ENCODE measurements around the gene CXCR6. TPM values are rescaled to one million over a fixed set of nuclear protein-coding genes. Genes with fewer than 3 reads are reported as not detected.

The CXCR6 gene
- total RNA-seq, 4 donors from 2014 or later = 0.38 to 2.4 (median 1.0) TPM

DNA sequence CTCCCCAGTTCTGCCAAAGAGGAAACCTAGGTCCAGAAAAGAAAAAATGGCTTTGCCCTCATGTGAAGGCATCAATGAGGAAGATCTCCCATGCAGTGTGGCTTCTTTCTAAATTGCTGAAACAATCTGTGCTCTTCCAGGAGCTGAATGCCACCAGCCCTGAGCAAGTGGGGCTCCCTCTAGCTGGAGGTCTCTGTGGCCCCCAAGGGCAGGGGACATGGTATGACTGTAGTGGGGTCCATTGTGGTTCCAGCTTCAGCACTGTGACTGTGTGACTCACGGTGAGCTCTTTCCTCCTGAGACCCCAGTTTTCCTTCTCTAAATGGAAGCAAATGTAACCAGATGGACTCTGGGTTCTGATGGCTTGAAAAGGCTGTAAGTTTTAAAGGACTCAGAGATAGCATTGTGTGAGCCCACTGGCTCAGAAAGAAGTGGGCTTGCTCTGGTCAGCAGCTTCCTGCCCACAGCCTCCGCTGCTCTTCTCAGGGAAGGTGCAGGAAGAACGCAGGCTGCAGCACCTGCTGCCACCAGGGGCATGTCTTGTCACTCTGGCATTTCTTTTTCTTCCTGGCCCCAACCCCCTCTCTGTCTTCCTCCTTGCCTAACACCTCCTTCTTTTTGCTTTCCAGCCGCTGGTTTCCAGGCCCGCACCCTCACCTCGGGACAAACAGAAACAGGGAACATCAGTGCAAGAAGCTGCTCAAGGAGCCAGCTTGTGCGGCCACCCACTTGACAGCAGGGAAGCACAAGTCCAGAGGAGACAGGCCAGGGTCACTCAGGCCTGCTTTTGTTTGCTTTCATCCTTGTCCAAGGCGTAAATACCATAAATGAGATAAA, 5.8 kb upstream of the CXCR6 start:
- TF ChIP-seq, protein P1, sequence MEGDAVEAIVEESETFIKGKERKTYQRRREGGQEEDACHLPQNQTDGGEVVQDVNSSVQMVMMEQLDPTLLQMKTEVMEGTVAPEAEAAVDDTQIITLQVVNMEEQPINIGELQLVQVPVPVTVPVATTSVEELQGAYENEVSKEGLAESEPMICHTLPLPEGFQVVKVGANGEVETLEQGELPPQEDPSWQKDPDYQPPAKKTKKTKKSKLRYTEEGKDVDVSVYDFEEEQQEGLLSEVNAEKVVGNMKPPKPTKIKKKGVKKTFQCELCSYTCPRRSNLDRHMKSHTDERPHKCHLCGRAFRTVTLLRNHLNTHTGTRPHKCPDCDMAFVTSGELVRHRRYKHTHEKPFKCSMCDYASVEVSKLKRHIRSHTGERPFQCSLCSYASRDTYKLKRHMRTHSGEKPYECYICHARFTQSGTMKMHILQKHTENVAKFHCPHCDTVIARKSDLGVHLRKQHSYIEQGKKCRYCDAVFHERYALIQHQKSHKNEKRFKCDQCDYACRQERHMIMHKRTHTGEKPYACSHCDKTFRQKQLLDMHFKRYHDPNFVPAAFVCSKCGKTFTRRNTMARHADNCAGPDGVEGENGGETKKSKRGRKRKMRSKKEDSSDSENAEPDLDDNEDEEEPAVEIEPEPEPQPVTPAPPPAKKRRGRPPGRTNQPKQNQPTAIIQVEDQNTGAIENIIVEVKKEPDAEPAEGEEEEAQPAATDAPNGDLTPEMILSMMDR (IDR thresholded peaks at IDR 0.05; ENCODE audit: low read depth) = no peak

DNA sequence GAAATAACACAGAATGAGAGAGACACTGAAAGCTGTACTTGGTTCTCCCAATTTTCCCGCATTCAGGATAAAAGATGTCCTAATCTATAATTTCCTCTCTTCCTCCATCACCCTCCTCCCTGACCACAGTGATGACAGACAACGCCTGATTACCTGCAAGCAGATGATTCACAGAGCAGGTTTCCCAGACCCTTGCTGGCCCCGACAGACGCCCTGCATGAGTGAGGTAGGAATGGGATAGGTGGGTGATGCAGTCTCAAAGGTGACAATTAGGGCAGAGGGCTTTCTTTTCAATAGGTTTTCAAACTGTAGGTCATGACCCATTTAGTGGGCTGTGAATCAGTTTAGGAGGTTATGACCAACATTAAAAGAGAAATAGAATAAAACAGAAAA, 5.2 kb upstream of the CXCR6 start:
- TF ChIP-seq, protein P1 (IDR thresholded peaks at IDR 0.05; ENCODE audit: low read depth) = no peak

DNA sequence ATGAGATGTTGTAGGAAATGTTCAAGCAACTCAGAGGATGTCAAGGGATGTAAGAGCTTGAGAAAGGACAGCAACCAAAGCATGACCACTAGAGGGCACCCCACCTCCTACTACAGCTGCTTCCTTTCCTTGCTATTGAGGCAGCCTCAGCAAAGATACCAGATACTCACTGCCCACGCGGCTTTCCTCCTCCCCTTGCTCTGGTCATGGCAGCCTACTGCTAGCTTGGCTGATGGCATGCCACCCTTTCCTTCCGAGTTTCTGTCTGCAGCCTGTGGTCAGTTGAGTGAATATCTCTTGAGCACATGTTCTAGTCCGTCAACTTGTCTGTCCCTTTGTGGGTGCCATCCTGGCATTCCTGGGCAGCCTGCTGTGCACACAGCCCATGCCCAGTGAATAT, 4.4 kb upstream of the CXCR6 start:
- TF ChIP-seq, protein P1 (IDR thresholded peaks at IDR 0.05; ENCODE audit: low read depth) = no peak

- TF ChIP-seq, protein P1 (IDR thresholded peaks at IDR 0.05; ENCODE audit: low read depth) = no peak
Measured at GRCh38 chr3:45939341-45939771, 3.9 kb upstream of the CXCR6 start.

DNA sequence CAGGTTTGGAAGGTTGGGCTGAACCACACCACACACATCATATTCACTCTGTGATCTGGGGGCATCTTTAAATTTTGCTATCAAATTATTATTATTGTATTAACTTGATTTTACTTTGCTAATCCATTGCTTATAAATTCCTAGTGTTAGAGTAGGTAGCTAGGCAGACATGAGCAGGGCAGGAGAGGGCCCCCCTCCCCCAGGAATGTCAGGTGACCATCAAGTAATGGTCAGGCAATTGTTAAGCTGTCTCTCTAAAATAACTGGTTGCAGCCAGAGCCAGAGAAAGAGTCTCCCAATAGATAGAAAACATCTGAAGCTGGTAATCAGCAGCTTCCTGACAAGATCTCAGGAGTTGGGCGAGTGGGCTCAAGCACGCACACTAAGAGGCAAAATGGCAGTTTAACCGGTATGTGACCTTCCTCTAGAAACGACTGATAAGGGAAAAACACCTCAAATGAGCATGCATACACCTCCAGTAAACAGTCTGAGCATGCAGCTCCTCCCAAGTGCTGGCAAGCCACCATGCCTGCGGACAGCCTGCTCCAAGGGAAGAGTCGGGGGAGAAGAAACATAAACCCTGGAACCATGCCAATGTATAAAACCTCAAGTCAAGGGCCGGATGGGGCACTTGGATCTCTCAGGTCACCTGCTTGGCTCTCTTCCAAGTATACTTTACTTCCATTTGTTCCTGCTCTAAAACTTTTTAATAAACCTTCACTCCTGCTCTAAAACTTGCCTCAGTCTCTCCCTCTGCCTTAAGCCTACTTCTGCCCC, 3.1 kb upstream of the CXCR6 start:
- TF ChIP-seq, protein P1 (IDR thresholded peaks at IDR 0.05; ENCODE audit: low read depth) = no peak

- TF ChIP-seq, protein P1 (IDR thresholded peaks at IDR 0.05; ENCODE audit: low read depth) = no peak
Measured at GRCh38 chr3:45940781-45941365, 2.4 kb upstream of the CXCR6 start.
